HCT116 (cell line): Measurements from ENCODE around the gene ACAD8. TPM values are rescaled to one million over a fixed set of nuclear protein-coding genes. Genes with fewer than 3 reads are reported as not detected.

Experiments
- ATAC-seq: fragments of 200-7000 bp; cut with Tn5 transposase; 2 replicates; pipeline ENCODE4 v1.9.1; 2020; ENCODE audit warnings: mild to moderate bottlenecking, moderate library complexity
- BruUV-seq: library from RNA; stranded (reverse); fragments of 400-500 nt; replicated peaks from 2 replicates; lab custom pipeline; 2021; lab: Mats Ljungman, UMichigan
- CTCF ChIA-PET: fragments of 300-600 bp; sonication (Branson Sonifier 250); formaldehyde crosslinking; loops from one replicate; lab custom pipeline; 2021; ENCODE audit warnings: antibody characterized with exemption; lab: Charles Lee
- POLR2A ChIA-PET: fragments of 300-600, 350-600 bp; sonication (Branson Sonifier 250); formaldehyde crosslinking; loops from one replicate; lab custom pipeline; 2021; ENCODE audit warnings: antibody characterized with exemption; lab: Charles Lee
- RAD21 ChIA-PET, 2 experiments: fragments of 300-600 bp; sonication (Branson Sonifier 250); formaldehyde crosslinking; loops; one replicate each; lab custom pipeline; 2023; ENCODE audit warnings: low total read pairs in 2 of 2; ENCODE audit not compliant: uncharacterized antibody in 2 of 2, unreplicated experiment in 2 of 2, low non-redundant PET in 1 of 2; lab: Charles Lee
- DNase-seq: peaks from one replicate; pipeline ENCODE4 v3.0.0-alpha.2; 2010; ENCODE audit warnings: low read depth, low spot score
- H2AFZ ChIP-seq: fragments of 200-600 bp; shearing (Covaris generic), sonication (generic); 2 replicates; pipeline ENCODE4 v1.6.1; 2017; ENCODE audit warnings: low read depth, mixed run types, mixed read lengths, antibody characterized with exemption, low read length; ENCODE audit not compliant: poor library complexity, severe bottlenecking
- H3K27ac ChIP-seq: 2 replicates; pipeline ENCODE4 v1.5.1; 2012; ENCODE audit warnings: low read depth, low read length
- H3K27me3 ChIP-seq: fragments of 200-600 bp; sonication (generic); 2 replicates; pipeline ENCODE4 v1.6.1; 2016; ENCODE audit warnings: mixed run types, low read length, mixed read lengths; ENCODE audit not compliant: insufficient read depth
- H3K36me3 ChIP-seq, 2 experiments: fragments of 200-500 bp in 1 of 2; fragments of 200-600 bp in 1 of 2; sonication (Bioruptor generic) in 1 of 2; sonication (generic) in 1 of 2; 2 replicates each; pipeline versions ENCODE4 v1.5.1 to v1.6.1; 2014 to 2016; ENCODE audit warnings: low read length in 2 of 2, inconsistent platforms in 1 of 2, mixed read lengths in 1 of 2, mixed run types in 1 of 2; ENCODE audit not compliant: insufficient read depth in 2 of 2, control insufficient read depth in 1 of 2
- H3K4me1 ChIP-seq, 2 experiments: fragments of 200-600 bp in 1 of 2; sonication (generic) in 1 of 2; 2 replicates each; pipeline versions ENCODE4 v1.5.1 to v1.6.1; 2012 to 2017; ENCODE audit warnings: low read length in 2 of 2, inconsistent platforms in 1 of 2, mild to moderate bottlenecking in 1 of 2, mixed read lengths in 1 of 2, mixed run types in 1 of 2, moderate library complexity in 1 of 2; ENCODE audit not compliant: insufficient read depth in 2 of 2, control insufficient read depth in 1 of 2
- H3K4me2 ChIP-seq: fragments of 200-600 bp; sonication (generic); 2 replicates; pipeline ENCODE4 v1.6.1; 2017; ENCODE audit warnings: mixed run types, low read length, mixed read lengths
- H3K4me3 ChIP-seq, 2 experiments: fragments of 200-600 bp in 1 of 2; sonication (generic) in 1 of 2; replicated peaks in 1 of 2; 2 replicates each; pipeline ENCODE4 v1.5.1; 2011 to 2016; ENCODE audit warnings: low read length in 2 of 2, control low read depth in 1 of 2, low read depth in 1 of 2, mild to moderate bottlenecking in 1 of 2, mixed read lengths in 1 of 2, mixed run types in 1 of 2
- H3K79me2 ChIP-seq: fragments of 200-600 bp; sonication (generic); 2 replicates; pipeline ENCODE4 v1.6.1; 2017; ENCODE audit warnings: mild to moderate bottlenecking, mixed run types, low read length, moderate library complexity, mixed read lengths; ENCODE audit not compliant: insufficient read depth
- H3K9ac ChIP-seq: fragments of 200-600 bp; sonication (generic); 2 replicates; pipeline ENCODE4 v1.6.1; 2016; ENCODE audit warnings: low read length, mixed read lengths
- H3K9me2 ChIP-seq: fragments of 200-600 bp; sonication (generic), shearing (Covaris generic); 2 replicates; pipeline ENCODE4 v1.6.1; 2017; ENCODE audit warnings: mixed run types, mild to moderate bottlenecking, moderate library complexity; ENCODE audit not compliant: insufficient read depth
- H3K9me3 ChIP-seq, 2 experiments: fragments of 200-500 bp in 1 of 2; fragments of 200-600 bp in 1 of 2; sonication (Bioruptor generic) in 1 of 2; sonication (generic) in 1 of 2; 2 replicates each; pipeline ENCODE4 v1.6.1; 2014 to 2017; ENCODE audit warnings: low read length in 2 of 2, mixed read lengths in 2 of 2, inconsistent platforms in 1 of 2, low read depth in 1 of 2, mild to moderate bottlenecking in 1 of 2, mixed run types in 1 of 2, moderate library complexity in 1 of 2; ENCODE audit not compliant: control insufficient read depth in 1 of 2, insufficient read depth in 1 of 2
- H4K20me1 ChIP-seq: fragments of 200-600 bp; sonication (generic), shearing (Covaris generic); 2 replicates; pipeline ENCODE4 v1.6.1; 2017; ENCODE audit warnings: mixed run types, mild to moderate bottlenecking, moderate library complexity; ENCODE audit not compliant: insufficient read depth
- CEBPB ChIP-seq: IDR thresholded peaks from 2 replicates; pipeline ENCODE4 v1.6.1; 2012; ENCODE audit warnings: low read depth
- EGR1 ChIP-seq: IDR thresholded peaks from 2 replicates; pipeline ENCODE4 v1.6.1; 2012; ENCODE audit warnings: low read depth
- EZH2 ChIP-seq: fragments of 200-600 bp; sonication (generic); IDR thresholded peaks from 2 replicates; pipeline ENCODE4 v1.6.1; 2017; ENCODE audit warnings: antibody characterized with exemption, mixed run types
- JUND ChIP-seq: IDR thresholded peaks from 2 replicates; pipeline ENCODE4 v1.6.1; 2012
- POLR2A ChIP-seq: IDR thresholded peaks from 2 replicates; pipeline ENCODE4 v1.7.0; 2011; ENCODE audit warnings: borderline replicate concordance; ENCODE audit not compliant: insufficient read depth, insufficient read length; ENCODE audit errors: extremely low read depth
- RAD21 ChIP-seq: IDR thresholded peaks from 2 replicates; pipeline ENCODE4 v1.6.1; 2012; ENCODE audit warnings: low read depth, mild to moderate bottlenecking
- REST ChIP-seq: IDR thresholded peaks from 2 replicates; pipeline ENCODE4 v1.6.1; 2012; ENCODE audit warnings: low read depth
- SIN3A ChIP-seq: IDR thresholded peaks from 2 replicates; pipeline ENCODE4 v1.6.1; 2012; ENCODE audit warnings: low read depth
- SP1 ChIP-seq: IDR thresholded peaks from 2 replicates; pipeline ENCODE4 v1.6.1; 2012; ENCODE audit warnings: low read depth
- SRF ChIP-seq: IDR thresholded peaks from 2 replicates; pipeline ENCODE4 v1.6.1; 2012; ENCODE audit warnings: low read depth
- TCF7L2 ChIP-seq: IDR thresholded peaks from 2 replicates; pipeline ENCODE4 v1.7.0; 2011; ENCODE audit warnings: borderline replicate concordance, inconsistent platforms; ENCODE audit not compliant: insufficient read depth, insufficient read length; ENCODE audit errors: extremely low read depth
- ZFX ChIP-seq: fragments of 450-650 bp; IDR thresholded peaks from 2 replicates; pipeline ENCODE4 v1.6.1; 2017
- ZNF274 ChIP-seq: fragments of 200-500 bp; sonication (Bioruptor generic); IDR thresholded peaks from 2 replicates; pipeline ENCODE4 v1.6.1; 2014; ENCODE audit warnings: mild to moderate bottlenecking, low read depth, low read length, inconsistent platforms
- intact Hi-C: fragments of 100-400 bp; cut with micrococcal nuclease; formaldehyde crosslinking; loops from 2 replicates; pipeline ENCODE4 v1.10.0; 2022
- total RNA-seq: library from RNA; stranded (reverse); gene quantifications from one replicate; pipeline ENCODE4 v1.2.1, GENCODE V29; 2021; ENCODE audit not compliant: unreplicated experiment
- TF ChIP-seq, protein P1 (sequence below): IDR thresholded peaks from 2 replicates; pipeline ENCODE4 v1.6.1; 2012
- TF ChIP-seq, protein P2 (sequence below), 3 experiments: fragments of 200-600 bp in 1 of 3; sonication (generic) in 1 of 3; IDR thresholded peaks in 2 of 3; conservative IDR thresholded peaks in 1 of 3; 2 replicates each; pipeline ENCODE4 v1.5.1; 2012 to 2017; ENCODE audit warnings: low read depth in 2 of 3, low read length in 2 of 3, antibody characterized with exemption in 1 of 3, borderline replicate concordance in 1 of 3, control low read depth in 1 of 3, mild to moderate bottlenecking in 1 of 3, mixed read lengths in 1 of 3, mixed run types in 1 of 3, moderate library complexity in 1 of 3; ENCODE audit not compliant: insufficient read depth in 1 of 3
- TF ChIP-seq, protein P3 (sequence below): IDR thresholded peaks from 2 replicates; pipeline ENCODE4 v1.6.1; 2012

Gene ACAD8
- total RNA-seq, 1 experiment from 2014 or later = 21.0 TPM

DNA sequence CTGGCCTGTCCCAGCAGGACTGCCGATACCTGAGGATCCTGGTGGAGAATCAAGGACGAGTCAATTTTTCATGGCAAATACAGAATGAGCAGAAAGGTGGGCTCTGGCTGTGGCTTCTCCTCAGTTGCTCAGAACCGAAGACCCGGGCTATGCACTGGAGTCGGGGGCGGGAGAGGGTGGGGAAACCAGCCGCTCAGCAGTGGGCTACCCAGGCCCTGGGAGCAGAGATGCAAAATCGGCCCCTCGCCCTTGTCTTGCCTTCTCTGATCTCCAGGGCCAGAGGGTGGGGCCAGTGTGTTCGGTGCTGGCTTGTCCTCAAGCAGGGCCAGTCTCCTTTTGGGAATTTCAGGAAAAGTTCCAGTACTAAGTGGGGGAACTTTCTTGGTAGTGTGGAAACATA, 60.0 kb downstream of the ACAD8 start:
- no peak for ATAC-seq
- intact Hi-C loops = no loop called here
- Histone ChIP-seq H3K27me3 (no peaks in the 10 kb centered on the region), H3K4me1 (no peaks in the 10 kb centered on the region), H3K4me3 (no peak overlapping the region), H3K9ac (no peak overlapping the region), H3K36me3 (no peaks in the 10 kb centered on the region), H4K20me1 (no peaks in the 10 kb centered on the region), H3K9me2 (no peaks in the 10 kb centered on the region), H3K79me2 (no peaks in the 10 kb centered on the region), H2AFZ (no peak overlapping the region), H3K9me3 (no peaks in the 10 kb centered on the region), H3K27ac (no peak overlapping the region)
- ChIA-PET POLR2A (no interaction called here), RAD21 (no interaction called here), CTCF (no interaction called here)
- no peak for DNase-seq
- TF ChIP-seq EGR1 = no peak
- no peak for TF ChIP-seq TCF7L2
- TF ChIP-seq, protein P1, sequence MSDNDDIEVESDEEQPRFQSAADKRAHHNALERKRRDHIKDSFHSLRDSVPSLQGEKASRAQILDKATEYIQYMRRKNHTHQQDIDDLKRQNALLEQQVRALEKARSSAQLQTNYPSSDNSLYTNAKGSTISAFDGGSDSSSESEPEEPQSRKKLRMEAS = no peak
- no peak for TF ChIP-seq JUND
- TF ChIP-seq SP1 = no peak
- TF ChIP-seq CEBPB = no peak
- no peak for TF ChIP-seq ZNF274
- no peak for TF ChIP-seq SRF
- TF ChIP-seq REST = no peak
- TF ChIP-seq, protein P2, sequence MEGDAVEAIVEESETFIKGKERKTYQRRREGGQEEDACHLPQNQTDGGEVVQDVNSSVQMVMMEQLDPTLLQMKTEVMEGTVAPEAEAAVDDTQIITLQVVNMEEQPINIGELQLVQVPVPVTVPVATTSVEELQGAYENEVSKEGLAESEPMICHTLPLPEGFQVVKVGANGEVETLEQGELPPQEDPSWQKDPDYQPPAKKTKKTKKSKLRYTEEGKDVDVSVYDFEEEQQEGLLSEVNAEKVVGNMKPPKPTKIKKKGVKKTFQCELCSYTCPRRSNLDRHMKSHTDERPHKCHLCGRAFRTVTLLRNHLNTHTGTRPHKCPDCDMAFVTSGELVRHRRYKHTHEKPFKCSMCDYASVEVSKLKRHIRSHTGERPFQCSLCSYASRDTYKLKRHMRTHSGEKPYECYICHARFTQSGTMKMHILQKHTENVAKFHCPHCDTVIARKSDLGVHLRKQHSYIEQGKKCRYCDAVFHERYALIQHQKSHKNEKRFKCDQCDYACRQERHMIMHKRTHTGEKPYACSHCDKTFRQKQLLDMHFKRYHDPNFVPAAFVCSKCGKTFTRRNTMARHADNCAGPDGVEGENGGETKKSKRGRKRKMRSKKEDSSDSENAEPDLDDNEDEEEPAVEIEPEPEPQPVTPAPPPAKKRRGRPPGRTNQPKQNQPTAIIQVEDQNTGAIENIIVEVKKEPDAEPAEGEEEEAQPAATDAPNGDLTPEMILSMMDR (IDR thresholded peaks at IDR 0.05 in 2 of 3, conservative IDR thresholded peaks at IDR 0.05 in 1 of 3; ENCODE audit: borderline replicate concordance in 1 of 3, insufficient read depth in 1 of 3, low read depth in 2 of 3, low read length in 2 of 3) = no peak
- TF ChIP-seq POLR2A = no peak
- TF ChIP-seq, protein P3, sequence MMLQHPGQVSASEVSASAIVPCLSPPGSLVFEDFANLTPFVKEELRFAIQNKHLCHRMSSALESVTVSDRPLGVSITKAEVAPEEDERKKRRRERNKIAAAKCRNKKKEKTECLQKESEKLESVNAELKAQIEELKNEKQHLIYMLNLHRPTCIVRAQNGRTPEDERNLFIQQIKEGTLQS = no peak
- no peak for TF ChIP-seq RAD21
- no peak for TF ChIP-seq SIN3A
- TF ChIP-seq ZFX = no peak
- no peak for TF ChIP-seq EZH2
- TF ChIP-seq, all 23 proteins: peak for 0
- BruUV-seq = no TSS peak
- H3K4me2 ChIP-seq = no peak overlapping the region
